IMR-90 (cell line): ENCODE measurements around the gene PAX5. TPM values are rescaled to one million over a fixed set of nuclear protein-coding genes. Genes with fewer than 3 reads are reported as not detected.

Source experiments
- ATAC-seq: fragments of 200-7000 bp; cut with Tn5 transposase; 2 replicates; pipeline ENCODE4 v1.9.1; 2020; ENCODE audit warnings: low read depth, mild to moderate bottlenecking, moderate library complexity
- BruUV-seq: library from RNA; stranded (reverse); fragments of 400-500 nt; replicated peaks from 2 replicates; lab custom pipeline; 2021; lab: Mats Ljungman, UMichigan
- CTCF ChIA-PET: fragments of 300-600 bp; formaldehyde crosslinking; extraction: SDS; loops from one replicate; lab custom pipeline; 2021; ENCODE audit warnings: antibody characterized with exemption; lab: Yijun Ruan, JAX
- POLR2A ChIA-PET: fragments of 300-600 bp; sonication (Branson Sonifier 250); formaldehyde crosslinking; loops from one replicate; lab custom pipeline; 2022; ENCODE audit warnings: antibody characterized with exemption; ENCODE audit not compliant: unreplicated experiment; lab: Charles Lee
- DNase-seq: peaks from one replicate; pipeline ENCODE4 v3.0.0; 2013
- H2AFZ ChIP-seq: replicated peaks from 2 replicates; pipeline ENCODE3; 2013; ENCODE audit warnings: low read length, mild to moderate bottlenecking; ENCODE audit not compliant: poor library complexity
- H2AK5ac ChIP-seq: 2 replicates; pipeline ENCODE4 v1.6.1; 2013; ENCODE audit warnings: low read depth, low read length, inconsistent platforms
- H2AK9ac ChIP-seq: replicated peaks from 2 replicates; pipeline ENCODE3; 2013; ENCODE audit warnings: mild to moderate bottlenecking, low read depth, low read length, moderate library complexity; ENCODE audit not compliant: poor library complexity
- H2BK120ac ChIP-seq: 2 replicates; pipeline ENCODE4 v1.6.1; 2013; ENCODE audit warnings: low read depth, low read length, inconsistent platforms
- H2BK15ac ChIP-seq: 3 replicates; pipeline ENCODE4 v1.6.1; 2013; ENCODE audit warnings: low read depth, low read length, inconsistent platforms
- H2BK20ac ChIP-seq: 2 replicates; pipeline ENCODE4 v1.6.1; 2013; ENCODE audit warnings: low read depth, mild to moderate bottlenecking, inconsistent platforms, low read length, moderate library complexity
- H2BK5ac ChIP-seq: 2 replicates; pipeline ENCODE4 v1.6.1; 2013; ENCODE audit warnings: mild to moderate bottlenecking, low read depth, low read length, inconsistent platforms; ENCODE audit not compliant: poor library complexity, severe bottlenecking
- H3K14ac ChIP-seq: replicated peaks from 2 replicates; pipeline ENCODE4 v1.6.1; 2013; ENCODE audit warnings: low read depth, low read length, inconsistent platforms
- H3K18ac ChIP-seq: 2 replicates; pipeline ENCODE4 v1.6.1; 2013; ENCODE audit warnings: low read depth, low read length, control low read depth
- H3K23ac ChIP-seq: 2 replicates; pipeline ENCODE4 v1.6.1; 2013; ENCODE audit warnings: low read depth, low read length, inconsistent platforms
- H3K27ac ChIP-seq: 2 replicates; pipeline ENCODE4 v1.5.1; 2013; ENCODE audit warnings: mild to moderate bottlenecking, control low read depth, low read length; ENCODE audit not compliant: insufficient read depth
- H3K27me3 ChIP-seq: 2 replicates; pipeline ENCODE4 v1.6.1; 2013; ENCODE audit warnings: low read length; ENCODE audit not compliant: control insufficient read depth, insufficient read depth
- H3K36me3 ChIP-seq: 2 replicates; pipeline ENCODE4 v1.6.1; 2013; ENCODE audit warnings: low read length, mixed read lengths; ENCODE audit not compliant: control insufficient read depth, insufficient read depth
- H3K4ac ChIP-seq: 2 replicates; pipeline ENCODE4 v1.6.1; 2013; ENCODE audit warnings: low read depth, low read length, inconsistent platforms
- H3K4me1 ChIP-seq: 2 replicates; pipeline ENCODE4 v1.6.1; 2013; ENCODE audit warnings: low read length, mixed read lengths; ENCODE audit not compliant: control insufficient read depth, insufficient read depth
- H3K4me2 ChIP-seq: 2 replicates; pipeline ENCODE4 v1.6.1; 2013; ENCODE audit warnings: low read depth, mild to moderate bottlenecking, control low read depth, low read length, moderate library complexity
- H3K4me3 ChIP-seq: 2 replicates; pipeline ENCODE4 v1.5.1; 2013; ENCODE audit warnings: low read depth, mild to moderate bottlenecking, control low read depth, low read length, moderate library complexity; ENCODE audit not compliant: insufficient read depth
- H3K56ac ChIP-seq: 2 replicates; pipeline ENCODE4 v1.6.1; 2013; ENCODE audit warnings: low read length, inconsistent platforms; ENCODE audit not compliant: insufficient read depth; ENCODE audit errors: extremely low read depth
- H3K79me1 ChIP-seq, 2 experiments: 2 replicates each; pipeline ENCODE4 v1.6.1; 2013; ENCODE audit warnings: low read length in 2 of 2, inconsistent platforms in 1 of 2, low read depth in 1 of 2
- H3K9ac ChIP-seq: 2 replicates; pipeline ENCODE4 v1.6.1; 2013; ENCODE audit warnings: low read depth, low read length, control low read depth
- H3K9me1 ChIP-seq: 2 replicates; pipeline ENCODE4 v1.6.1; 2013; ENCODE audit warnings: low read length, inconsistent platforms; ENCODE audit not compliant: insufficient read depth
- H3K9me3 ChIP-seq: 2 replicates; pipeline ENCODE4 v1.6.1; 2013; ENCODE audit warnings: low read length; ENCODE audit not compliant: control insufficient read depth, insufficient read depth
- H4K20me1 ChIP-seq: 2 replicates; pipeline ENCODE4 v1.6.1; 2013; ENCODE audit warnings: low read length, inconsistent platforms; ENCODE audit not compliant: insufficient read depth
- H4K5ac ChIP-seq: 2 replicates; pipeline ENCODE4 v1.6.1; 2013; ENCODE audit warnings: mild to moderate bottlenecking, low read depth, low read length, control low read depth
- H4K8ac ChIP-seq, 2 experiments: 2 replicates each; pipeline ENCODE4 v1.6.1; 2013; ENCODE audit warnings: low read depth in 2 of 2, low read length in 2 of 2, control low read depth in 1 of 2, inconsistent platforms in 1 of 2
- H4K91ac ChIP-seq: 2 replicates; pipeline ENCODE4 v1.6.1; 2013; ENCODE audit warnings: low read depth, low read length, inconsistent platforms; ENCODE audit not compliant: insufficient read depth
- MAZ ChIP-seq: IDR thresholded peaks from 2 replicates; pipeline ENCODE4 v1.6.1; 2012; ENCODE audit warnings: low read depth, mild to moderate bottlenecking, low read length, improper control_type of control experiment, moderate library complexity, borderline replicate concordance
- MXI1 ChIP-seq: IDR thresholded peaks from 2 replicates; pipeline ENCODE4 v1.6.1; 2012; ENCODE audit warnings: low read depth, mild to moderate bottlenecking, low read length, moderate library complexity, borderline replicate concordance
- POLR2A ChIP-seq: IDR thresholded peaks from 2 replicates; pipeline ENCODE4 v1.6.1; 2012; ENCODE audit warnings: mild to moderate bottlenecking, low read depth, low read length
- RAD21 ChIP-seq: IDR thresholded peaks from 2 replicates; pipeline ENCODE4 v1.6.1; 2012; ENCODE audit warnings: low read length, improper control_type of control experiment
- RCOR1 ChIP-seq: IDR thresholded peaks from 2 replicates; pipeline ENCODE4 v1.6.1; 2012; ENCODE audit warnings: mild to moderate bottlenecking, low read length, improper control_type of control experiment; ENCODE audit not compliant: insufficient replicate concordance
- RFX5 ChIP-seq: IDR thresholded peaks from 2 replicates; pipeline ENCODE4 v1.8.0; 2012; ENCODE audit warnings: low read depth, mild to moderate bottlenecking, low read length, moderate library complexity
- SMC3 ChIP-seq: fragments of 150-350 bp; IDR thresholded peaks from 2 replicates; pipeline ENCODE4 v1.6.1; 2016; ENCODE audit warnings: low read depth, mild to moderate bottlenecking, antibody characterized with exemption, low read length, moderate library complexity
- WGBS, 2 experiments: methylation state at CpG; one replicate each; pipeline versions ENCODE4 v1.1.5 to v1.1.7; 2013; ENCODE audit warnings: missing lambda C conversion rate in 2 of 2; ENCODE audit not compliant: insufficient read length in 1 of 2; ENCODE audit errors: extremely low coverage in 2 of 2; 5-methylcytosine and 5-hydroxymethylcytosine counted together
- dilution Hi-C: fragments of 300-500 bp; cut with HindIII; formaldehyde crosslinking; loops from one replicate; pipeline ENCODE4 v1.14.3; 2018; ENCODE audit warnings: low sequenced_read_pairs; ENCODE audit not compliant: unreplicated experiment
- in situ Hi-C: fragments of 300-500 bp; cut with MboI; formaldehyde crosslinking; loops from 3 replicates; pipeline ENCODE4 v1.14.3; 2019; ENCODE audit warnings: low sequenced_read_pairs, inconsistent platforms, mixed read lengths
- intact Hi-C: fragments of 100-400 bp; cut with micrococcal nuclease; formaldehyde crosslinking; loops from 2 replicates; pipeline ENCODE4 v1.10.0; 2022
- polyA plus RNA-seq, 3 experiments: library from polyadenylated mRNA; depleted of rRNA; stranded (reverse); fragments of >200 nt; gene quantifications; 2 replicates each; pipeline ENCODE4 v1.2.3, GENCODE V29; 2012; ENCODE audit warnings: low replicate concordance in 1 of 3
- total RNA-seq: library from RNA; depleted of rRNA; stranded (reverse); fragments of >200 nt; gene quantifications from 2 replicates; pipeline ENCODE4 v1.2.3, GENCODE V29; 2012
- TF ChIP-seq, protein P1 (sequence below): fragments of 150-350 bp; IDR thresholded peaks from 2 replicates; pipeline ENCODE4 v1.6.1; 2016; ENCODE audit warnings: low read depth, mild to moderate bottlenecking, low read length, moderate library complexity, borderline replicate concordance

The PAX5 gene
- total and polyA plus RNA-seq, 2 of the 4 experiments (the other 2 are of a cell fraction): not detected

DNA sequence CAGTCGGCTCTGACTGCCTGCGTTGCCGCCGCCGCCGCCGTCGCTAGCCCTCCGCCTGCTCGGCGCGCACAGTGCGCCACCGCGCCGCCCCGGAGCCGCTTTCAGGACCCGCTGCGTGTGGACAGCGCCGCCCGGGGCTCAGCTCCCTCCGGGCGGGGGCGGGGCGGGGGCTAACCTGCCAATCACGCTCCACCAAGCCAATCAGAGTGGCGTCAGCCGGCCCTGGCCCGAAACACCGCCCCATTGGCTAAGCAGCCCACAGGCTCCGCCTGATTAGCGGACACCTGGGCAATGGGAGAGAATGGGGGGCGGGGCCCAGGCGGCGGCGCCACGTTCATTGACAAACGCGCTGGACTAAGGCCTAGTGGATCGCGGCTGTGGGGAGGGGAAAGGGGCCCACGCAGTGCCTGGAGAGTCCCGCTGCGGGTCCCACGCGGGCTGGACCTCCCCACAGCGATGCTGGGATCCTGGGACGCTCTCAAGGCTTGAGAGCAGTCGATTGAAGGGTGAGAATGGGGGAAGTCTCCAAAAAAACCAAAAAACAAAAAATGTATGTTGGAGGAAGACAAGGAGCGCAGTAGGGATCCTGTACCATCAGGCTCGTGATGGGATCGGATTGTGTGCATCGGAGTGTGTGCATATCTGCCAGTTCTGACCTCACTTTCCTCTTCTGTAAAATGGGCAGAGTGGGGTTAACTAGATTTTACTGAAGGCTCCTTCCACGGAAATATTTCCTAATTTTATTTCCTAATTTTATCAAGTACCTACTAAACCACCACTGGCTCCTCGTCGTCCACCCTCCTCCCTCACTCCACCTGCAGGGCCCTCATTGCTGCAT, 6.3 kb downstream of the PAX5 start (continued):
- TF ChIP-seq MAZ: peak; percentile 97

DNA sequence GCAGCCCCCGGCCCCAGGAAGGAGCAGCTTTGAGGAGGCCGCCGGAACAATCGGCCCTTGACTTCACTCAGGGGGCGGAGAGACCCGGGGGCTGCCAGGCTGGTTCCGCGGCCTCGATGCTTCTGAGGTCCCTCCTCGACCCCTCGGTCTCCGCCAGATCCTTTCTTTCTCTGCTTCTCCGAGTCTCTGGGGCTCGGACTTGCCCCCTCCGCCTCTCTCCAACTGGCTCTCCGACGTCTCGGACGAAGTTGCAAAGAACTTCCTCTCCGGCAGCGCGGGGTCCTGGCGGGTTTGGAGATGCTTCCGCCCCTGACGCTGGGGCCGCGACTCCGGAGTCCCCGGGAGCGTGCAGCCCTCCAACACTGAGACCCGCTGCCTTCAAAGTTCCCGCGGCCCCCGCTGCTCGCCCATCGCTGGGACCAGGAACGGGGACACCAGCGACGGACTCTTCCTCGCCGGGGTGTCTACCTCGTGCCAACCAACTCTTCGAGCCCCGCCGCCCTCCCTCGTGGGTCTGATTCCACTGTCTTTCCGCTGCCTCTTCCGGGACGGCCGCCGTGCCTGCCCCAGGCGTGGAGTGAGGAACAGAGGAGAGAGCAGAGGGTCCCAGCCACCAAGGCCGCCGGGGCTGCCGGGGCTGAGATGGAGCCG, 7.0 kb downstream of the PAX5 start:
- BruUV-seq: no TSS peak
- Histone ChIP-seq H2AFZ (peak overlapping the region; percentile 13), H2BK5ac (no peak overlapping the region), H3K14ac (no peak overlapping the region), H4K20me1 (peaks cover 8% of the 10 kb centered on the region; the same call in 1 of the 2 replicates), H4K91ac (no peak overlapping the region), H4K5ac (no peak overlapping the region), H2BK20ac (no peak overlapping the region), H3K36me3 (no peaks in the 10 kb centered on the region), H3K9ac (no peak overlapping the region), H3K9me1 (no peaks in the 10 kb centered on the region), H3K4me2 (no peak overlapping the region; the same call in 1 of the 2 replicates), H3K4me1 (peaks cover 3% of the 10 kb centered on the region; the same call in 1 of the 2 replicates), H3K27ac (no peak overlapping the region), H3K56ac (no peak overlapping the region), H3K4me3 (no peak overlapping the region), H3K79me1 (no peaks in the 10 kb centered on the region), H2AK5ac (no peak overlapping the region), H3K4ac (no peak overlapping the region), H2AK9ac (no peak overlapping the region), H2BK120ac (no peak overlapping the region), H2BK15ac (no peak overlapping the region), H3K18ac (no peak overlapping the region), H3K27me3 (peaks cover 98% of the 10 kb centered on the region), H3K9me3 (peaks cover 10% of the 10 kb centered on the region), H4K8ac (no peak overlapping the region), H3K23ac (no peak overlapping the region)
- intact Hi-C loops (no loop called here), dilution Hi-C loops (no loop called here), in situ Hi-C loops (no loop called here)
- TF ChIP-seq, protein P1, sequence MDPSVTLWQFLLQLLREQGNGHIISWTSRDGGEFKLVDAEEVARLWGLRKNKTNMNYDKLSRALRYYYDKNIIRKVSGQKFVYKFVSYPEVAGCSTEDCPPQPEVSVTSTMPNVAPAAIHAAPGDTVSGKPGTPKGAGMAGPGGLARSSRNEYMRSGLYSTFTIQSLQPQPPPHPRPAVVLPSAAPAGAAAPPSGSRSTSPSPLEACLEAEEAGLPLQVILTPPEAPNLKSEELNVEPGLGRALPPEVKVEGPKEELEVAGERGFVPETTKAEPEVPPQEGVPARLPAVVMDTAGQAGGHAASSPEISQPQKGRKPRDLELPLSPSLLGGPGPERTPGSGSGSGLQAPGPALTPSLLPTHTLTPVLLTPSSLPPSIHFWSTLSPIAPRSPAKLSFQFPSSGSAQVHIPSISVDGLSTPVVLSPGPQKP: no peak
- no peak for TF ChIP-seq SMC3
- TF ChIP-seq RFX5: no peak
- no peak for TF ChIP-seq RAD21
- TF ChIP-seq RCOR1: no peak
- no peak for TF ChIP-seq POLR2A
- TF ChIP-seq MXI1: no peak
- 8% methylated on average over 12 of the region's 56 CpGs; no CpG with 5 or more reads in 1 of the 2 experiments for WGBS, 2 experiments
- CTCF ChIA-PET: no interaction called here
- ATAC-seq (no peak; the same call in 1 of the 2 replicates), DNase-seq (no peak)
- POLR2A ChIA-PET: no interaction called here
